B cell (primary cell): ENCODE results near the gene RFT1. TPM values are rescaled to one million over a fixed set of nuclear protein-coding genes. Genes with fewer than 3 reads are reported as not detected.

Source experiments
- ATAC-seq: fragments of 200-7000 bp; cut with Tn5 transposase; one replicate; pipeline ENCODE4 v1.10.0; 2021; ENCODE audit warnings: low read depth, mild to moderate bottlenecking, moderate number of reproducible peaks, moderate library complexity
- CTCF ChIA-PET: fragments of 350-600 bp; sonication (Branson Sonifier 250); formaldehyde crosslinking; loops from one replicate; lab custom pipeline; 2021; ENCODE audit warnings: antibody characterized with exemption, inconsistent platforms; lab: Charles Lee
- POLR2A ChIA-PET: fragments of 350-600 bp; sonication (Branson Sonifier 250); formaldehyde crosslinking; loops from one replicate; lab custom pipeline; 2021; ENCODE audit warnings: antibody characterized with exemption; lab: Charles Lee
- DNase-seq: peaks from one replicate; pipeline ENCODE4 v3.0.0; 2013
- H2AFZ ChIP-seq: 2 replicates; pipeline ENCODE4 v1.6.1; 2012; ENCODE audit warnings: mild to moderate bottlenecking, low read depth, low read length; ENCODE audit not compliant: insufficient read depth, poor library complexity, severe bottlenecking
- H3K27ac ChIP-seq, 2 donors: 1 replicate in 1 of 2; 2 replicates in 1 of 2; pipeline ENCODE4 v1.5.1; 2012 to 2013; ENCODE audit warnings: low read length in 2 of 2, mild to moderate bottlenecking in 2 of 2, moderate library complexity in 1 of 2
- H3K27me3 ChIP-seq, 4 experiments: fragments of 200-600 bp in 1 of 4; sonication (generic) in 1 of 4; replicated peaks in 1 of 4; 1 replicate in 2 of 4; 2 replicates in 2 of 4; pipeline versions ENCODE4 v1.6.1 to v1.7.0; 2013 to 2016; ENCODE audit warnings: low read length in 3 of 4, mild to moderate bottlenecking in 2 of 4, mixed read lengths in 1 of 4, moderate library complexity in 1 of 4; ENCODE audit not compliant: insufficient read depth in 4 of 4, control insufficient read depth in 3 of 4; ENCODE audit errors: control extremely low read depth in 1 of 4
- H3K36me3 ChIP-seq, 2 experiments: replicated peaks in 1 of 2; 1 replicate in 1 of 2; 2 replicates in 1 of 2; pipeline versions ENCODE4 v1.6.1 to v1.7.1; 2013; ENCODE audit warnings: low read length in 1 of 2; ENCODE audit not compliant: insufficient read depth in 2 of 2, control insufficient read depth in 1 of 2; ENCODE audit errors: control extremely low read depth in 1 of 2, extremely low read depth in 1 of 2
- H3K4me1 ChIP-seq, 2 donors: fragments of 200-600 bp in 1 of 2; sonication (generic) in 1 of 2; 1 replicate in 1 of 2; 2 replicates in 1 of 2; pipeline versions ENCODE4 v1.5.1 to v1.6.1; 2013 to 2017; ENCODE audit warnings: low read length in 2 of 2; ENCODE audit not compliant: control insufficient read depth in 2 of 2, insufficient read depth in 2 of 2
- H3K4me2 ChIP-seq: replicated peaks from 2 replicates; pipeline ENCODE3; 2012; ENCODE audit warnings: mild to moderate bottlenecking, low read depth, low read length; ENCODE audit not compliant: poor library complexity, severe bottlenecking
- H3K4me3 ChIP-seq, 5 experiments: fragments of 200-600 bp in 1 of 5; sonication (generic) in 1 of 5; 1 replicate in 3 of 5; 2 replicates in 2 of 5; pipeline versions ENCODE4 v1.5.1 to v1.7.0; 2011 to 2016; ENCODE audit warnings: low read length in 4 of 5, mild to moderate bottlenecking in 4 of 5, low read depth in 2 of 5, control low read depth in 1 of 5, moderate library complexity in 1 of 5; ENCODE audit not compliant: insufficient read depth in 1 of 5; ENCODE audit errors: control extremely low read depth in 1 of 5, extremely low read depth in 1 of 5
- H3K79me2 ChIP-seq: fragments of 200-600 bp; sonication (generic); one replicate; pipeline ENCODE4 v1.6.0; 2016; ENCODE audit warnings: low read length; ENCODE audit not compliant: control insufficient read depth, insufficient read depth
- H3K9ac ChIP-seq: fragments of 200-600 bp; sonication (generic); 2 replicates; pipeline ENCODE4 v1.6.1; 2017; ENCODE audit warnings: mild to moderate bottlenecking, low read length, moderate library complexity
- H3K9me3 ChIP-seq, 3 donors: one replicate each; pipeline versions ENCODE4 v1.6.1 to v1.7.1; 2013; ENCODE audit warnings: low read length in 2 of 3; ENCODE audit not compliant: control insufficient read depth in 2 of 3, insufficient read depth in 1 of 3; ENCODE audit errors: control extremely low read depth in 1 of 3
- H4K20me1 ChIP-seq: 2 replicates; pipeline ENCODE4 v1.6.0; 2012; ENCODE audit warnings: mild to moderate bottlenecking, low read length; ENCODE audit not compliant: insufficient read depth, control insufficient read depth, poor library complexity, severe bottlenecking
- H3K27ac Mint-ChIP-seq: one replicate; pipeline ENCODE4 v1.8.0; 2021; ENCODE audit warnings: mixed read lengths
- H3K27me3 Mint-ChIP-seq: one replicate; pipeline ENCODE4 v1.8.0; 2021; ENCODE audit warnings: mixed read lengths
- H3K4me1 Mint-ChIP-seq: one replicate; pipeline ENCODE4 v1.8.0; 2021; ENCODE audit warnings: mixed read lengths
- H3K4me3 Mint-ChIP-seq: one replicate; pipeline ENCODE4 v1.8.0; 2021; ENCODE audit warnings: mixed read lengths
- H3K9me3 Mint-ChIP-seq: one replicate; pipeline ENCODE4 v1.8.0; 2022; ENCODE audit warnings: mixed read lengths; ENCODE audit not compliant: insufficient read depth
- EZH2 ChIP-seq: IDR thresholded peaks from 2 replicates; pipeline ENCODE4 v1.6.1; 2012; ENCODE audit warnings: borderline replicate concordance, low read depth, mild to moderate bottlenecking, moderate library complexity, low read length; ENCODE audit not compliant: insufficient read depth, poor library complexity, severe bottlenecking
- WGBS: methylation state at CpG from one replicate; pipeline ENCODE4 v1.1.5; 2013; ENCODE audit warnings: missing lambda C conversion rate; ENCODE audit not compliant: insufficient coverage; 5-methylcytosine and 5-hydroxymethylcytosine counted together
- intact Hi-C: fragments of 100-400 bp; cut with micrococcal nuclease; formaldehyde crosslinking; loops from one replicate; pipeline ENCODE4 v1.10.0; 2022
- polyA plus RNA-seq: library from polyadenylated mRNA; depleted of rRNA; stranded (reverse); fragments of >200 nt; gene quantifications from 2 replicates; pipeline ENCODE4 v1.2.3, GENCODE V29; 2012
- total RNA-seq, 2 donors: library from RNA; stranded (reverse); fragments of 120-200 nt in 1 of 2; gene quantifications; 1 replicate in 1 of 2; 2 replicates in 1 of 2; pipeline versions ENCODE4 v1.2.3 to v1.2.4, GENCODE V29; 2013 to 2022
- TF ChIP-seq, protein P1 (sequence below): fragments of 200-600 bp; IDR thresholded peaks from one replicate; pipeline ENCODE4 v1.8.0; 2022; ENCODE audit warnings: antibody characterized with exemption, mild to moderate bottlenecking

Gene RFT1
- total and polyA plus RNA-seq, 2 donors (not counting 1 experiment from before 2014, with no cell fraction given) = 12.1 to 28.9 TPM

DNA sequence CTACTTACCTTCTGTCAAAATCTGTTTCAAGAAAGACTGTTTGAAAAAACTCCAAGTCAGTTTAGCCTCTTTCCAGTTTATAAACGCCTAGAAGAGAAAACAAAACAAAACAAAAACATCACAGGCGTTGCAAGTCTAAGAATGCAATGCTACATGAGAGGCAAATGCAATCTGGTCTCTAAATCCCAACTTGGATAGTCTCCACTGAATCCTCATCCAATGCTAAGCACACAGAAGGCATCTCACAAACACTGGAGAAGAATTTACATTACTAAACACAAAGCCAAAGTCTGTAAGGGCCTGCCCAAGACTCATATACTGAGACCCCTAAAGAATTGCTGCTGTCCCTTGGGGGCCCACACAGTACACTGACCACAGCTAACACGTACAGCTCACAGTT, 18.4 kb downstream of the RFT1 start:
- intact Hi-C loops = loop anchor here (5.0 kb wide), 1 partner anchor 140 kb away; no protein-coding TSS in a partner anchor
- Histone ChIP-seq H3K4me1 (no peaks in the 10 kb centered on the region), H3K27ac (no peak overlapping the region), H4K20me1 (no peaks in the 10 kb centered on the region), H3K36me3 (peaks cover 2 to 52% of the 10 kb centered on the region in 2 experiments), H3K79me2 (peaks cover 7% of the 10 kb centered on the region), H3K4me3 (no peak overlapping the region), H3K9ac (no peak overlapping the region), H3K27me3 (no peaks in the 10 kb centered on the region), H3K9me3 (no peaks in the 10 kb centered on the region), H2AFZ (no peak overlapping the region), H3K4me2 (no peak overlapping the region)
- ATAC-seq = no peak
- no peak for DNase-seq
- no peaks in the 10 kb centered on the region for H3K27me3 Mint-ChIP-seq
- no peaks in the 10 kb centered on the region for H3K4me1 Mint-ChIP-seq
- POLR2A ChIA-PET = interaction anchor here (0.6 kb wide), 1 partner anchor 66 kb away, joined by 4 read pairs; the partner anchor contains the start of gene SFMBT1
- CTCF ChIA-PET = interaction anchor here (0.9 to 17.4 kb wide), 2 partner anchors 45 to 86 kb away, joined by 3 to 262 read pairs; no protein-coding TSS in a partner anchor
- TF ChIP-seq, protein P1, sequence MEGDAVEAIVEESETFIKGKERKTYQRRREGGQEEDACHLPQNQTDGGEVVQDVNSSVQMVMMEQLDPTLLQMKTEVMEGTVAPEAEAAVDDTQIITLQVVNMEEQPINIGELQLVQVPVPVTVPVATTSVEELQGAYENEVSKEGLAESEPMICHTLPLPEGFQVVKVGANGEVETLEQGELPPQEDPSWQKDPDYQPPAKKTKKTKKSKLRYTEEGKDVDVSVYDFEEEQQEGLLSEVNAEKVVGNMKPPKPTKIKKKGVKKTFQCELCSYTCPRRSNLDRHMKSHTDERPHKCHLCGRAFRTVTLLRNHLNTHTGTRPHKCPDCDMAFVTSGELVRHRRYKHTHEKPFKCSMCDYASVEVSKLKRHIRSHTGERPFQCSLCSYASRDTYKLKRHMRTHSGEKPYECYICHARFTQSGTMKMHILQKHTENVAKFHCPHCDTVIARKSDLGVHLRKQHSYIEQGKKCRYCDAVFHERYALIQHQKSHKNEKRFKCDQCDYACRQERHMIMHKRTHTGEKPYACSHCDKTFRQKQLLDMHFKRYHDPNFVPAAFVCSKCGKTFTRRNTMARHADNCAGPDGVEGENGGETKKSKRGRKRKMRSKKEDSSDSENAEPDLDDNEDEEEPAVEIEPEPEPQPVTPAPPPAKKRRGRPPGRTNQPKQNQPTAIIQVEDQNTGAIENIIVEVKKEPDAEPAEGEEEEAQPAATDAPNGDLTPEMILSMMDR = no peak
- TF ChIP-seq EZH2 = no peak
- no peak overlapping the region for H3K27ac Mint-ChIP-seq
- 94% methylated on average over 3 of the region's 3 CpGs for WGBS
- H3K9me3 Mint-ChIP-seq = no peaks in the 10 kb centered on the region
- H3K4me3 Mint-ChIP-seq = no peak overlapping the region
